Erythroblast (primary cell): ENCODE data around the gene ATRIP.

Source experiments
- GATA1 ChIP-seq: IDR thresholded peaks from 2 replicates; pipeline ENCODE4 v1.6.1; 2011; ENCODE audit warnings: low read depth, mild to moderate bottlenecking, control low read depth, low read length, moderate library complexity
- POLR2A ChIP-seq: IDR thresholded peaks from 2 replicates; pipeline ENCODE4 v1.6.1; 2011; ENCODE audit warnings: mild to moderate bottlenecking, low read length

DNA sequence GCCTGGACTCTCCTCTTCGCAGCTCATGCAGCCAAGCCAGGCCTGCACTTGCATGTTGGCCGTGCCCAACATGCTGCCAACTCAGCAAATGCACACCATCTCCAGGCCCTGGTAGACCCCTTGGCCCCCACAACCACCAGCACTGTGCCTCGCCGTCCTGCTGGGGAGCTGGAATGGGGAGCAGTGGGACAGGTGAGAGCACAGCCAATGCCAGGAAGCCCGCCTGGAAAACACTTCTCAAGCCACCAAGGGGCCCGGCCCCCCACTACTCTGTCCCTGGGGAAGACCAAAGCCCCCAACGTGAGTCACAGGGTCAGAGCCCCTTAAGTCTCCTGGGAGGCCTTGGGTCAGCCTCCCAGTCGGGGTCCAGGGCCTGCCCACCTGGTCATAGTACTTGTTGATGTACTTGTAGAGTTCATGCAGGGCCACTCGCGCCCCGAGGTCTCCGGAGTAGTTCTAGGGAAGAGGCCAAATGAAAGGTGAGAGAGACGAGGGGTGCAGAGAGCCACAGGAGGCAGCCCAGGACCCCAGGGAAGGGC, 41.1 kb upstream of the ATRIP start:
- no peak for TF ChIP-seq POLR2A
- TF ChIP-seq GATA1, result no peak
